PC-9 (cell line): ENCODE results near the gene RANGAP1. TPM values are rescaled to one million over a fixed set of nuclear protein-coding genes. Genes with fewer than 3 reads are reported as not detected.

Experiments used
- BruUV-seq: library from RNA; stranded (reverse); fragments of 400-500 nt; replicated peaks from 2 replicates; lab custom pipeline; 2021; lab: Mats Ljungman, UMichigan
- CTCF ChIA-PET: fragments of 300-600 bp; sonication (Branson Sonifier 250); formaldehyde crosslinking; loops from one replicate; lab custom pipeline; 2022; ENCODE audit warnings: antibody characterized with exemption; lab: Charles Lee
- POLR2A ChIA-PET: fragments of 300-600 bp; sonication (Branson Sonifier 250); formaldehyde crosslinking; loops from one replicate; lab custom pipeline; 2022; ENCODE audit warnings: antibody characterized with exemption; ENCODE audit not compliant: unreplicated experiment; lab: Charles Lee
- DNase-seq, 2 experiments: peaks; one replicate each; pipeline versions ENCODE4 v3.0.0 to v3.0.0-alpha.2; 2015 to 2022; ENCODE audit warnings: mixed read lengths in 1 of 2
- H2AFZ ChIP-seq: fragments of 200-600 bp; sonication (generic); 2 replicates; pipeline ENCODE4 v1.8.1; 2017; ENCODE audit warnings: antibody characterized with exemption
- H3F3A ChIP-seq: fragments of 200-600 bp; sonication (generic); 2 replicates; pipeline ENCODE4 v1.8.1; 2017; ENCODE audit warnings: antibody characterized with exemption, mild to moderate bottlenecking, low read depth; ENCODE audit not compliant: insufficient read depth
- H3K27ac ChIP-seq: fragments of 200-600 bp; sonication (generic); 2 replicates; pipeline ENCODE4 v1.6.1; 2016; ENCODE audit warnings: mixed run types
- H3K27me3 ChIP-seq: fragments of 200-600 bp; sonication (generic); 2 replicates; pipeline ENCODE4 v1.6.1; 2016; ENCODE audit warnings: low read depth, mixed run types; ENCODE audit not compliant: insufficient read depth
- H3K36me3 ChIP-seq: fragments of 200-600 bp; sonication (generic); 2 replicates; pipeline ENCODE4 v1.6.1; 2016; ENCODE audit warnings: low read depth, mixed run types
- H3K4me1 ChIP-seq: fragments of 200-600 bp; sonication (generic); replicated peaks from 2 replicates; pipeline ENCODE4 v1.6.1; 2016; ENCODE audit warnings: mixed run types; ENCODE audit not compliant: insufficient read depth
- H3K4me2 ChIP-seq: fragments of 200-600 bp; sonication (generic); 2 replicates; pipeline ENCODE4 v1.6.1; 2017; ENCODE audit warnings: mixed run types
- H3K4me3 ChIP-seq: fragments of 200-600 bp; sonication (generic); 2 replicates; pipeline ENCODE4 v1.6.1; 2016; ENCODE audit warnings: mixed run types
- H3K79me2 ChIP-seq: fragments of 200-600 bp; sonication (generic); 2 replicates; pipeline ENCODE4 v1.6.1; 2017; ENCODE audit warnings: low read depth, mixed run types
- H3K9me2 ChIP-seq: fragments of 200-600 bp; sonication (generic); 2 replicates; pipeline ENCODE4 v1.8.1; 2017; ENCODE audit warnings: mild to moderate bottlenecking; ENCODE audit not compliant: insufficient read depth
- H3K9me3 ChIP-seq: fragments of 200-600 bp; sonication (generic); 2 replicates; pipeline ENCODE4 v1.8.1; 2016; ENCODE audit warnings: low read depth; ENCODE audit not compliant: insufficient read depth
- H4K20me1 ChIP-seq: fragments of 200-600 bp; sonication (generic); 2 replicates; pipeline ENCODE4 v1.8.1; 2017; ENCODE audit not compliant: insufficient read depth
- CTCF ChIP-seq: fragments of 200-600 bp; sonication (generic); conservative IDR thresholded peaks from 2 replicates; pipeline ENCODE4 v1.6.1; 2017; ENCODE audit warnings: mixed run types, antibody characterized with exemption, mild to moderate bottlenecking, moderate library complexity
- EZH2 ChIP-seq: fragments of 200-600 bp; sonication (generic); IDR thresholded peaks from 2 replicates; pipeline ENCODE4 v1.8.0; 2017; ENCODE audit warnings: antibody characterized with exemption, low read depth
- intact Hi-C: fragments of 100-400 bp; cut with micrococcal nuclease; formaldehyde crosslinking; loops from one replicate; pipeline ENCODE4 v1.10.0; 2022; ENCODE audit not compliant: unreplicated experiment
- total RNA-seq: library from RNA; stranded (reverse); gene quantifications from 2 replicates; pipeline ENCODE4 v1.2.3, GENCODE V29; 2021

RANGAP1 gene
- total RNA-seq, 1 experiment from 2014 or later: 142 TPM

- intact Hi-C loops: no loop called here
- peaks cover 71% of the 10 kb centered on the region for H3K79me2 ChIP-seq
- no peak for TF ChIP-seq CTCF
- no peak for TF ChIP-seq EZH2
- peak in 1 of 2 experiments; percentile 17 for DNase-seq
- H4K20me1 ChIP-seq: peaks cover 51% of the 10 kb centered on the region
- no peaks in the 10 kb centered on the region for H3K27me3 ChIP-seq
- ChIA-PET POLR2A (no interaction called here), CTCF (no interaction called here)
- no peak overlapping the region for H2AFZ ChIP-seq
- no peak overlapping the region for H3K27ac ChIP-seq
- H3K9me3 ChIP-seq: no peaks in the 10 kb centered on the region
- no peaks in the 10 kb centered on the region for H3K9me2 ChIP-seq
- BruUV-seq: no TSS peak
- H3K4me3 ChIP-seq: no peak overlapping the region
- peaks cover 14% of the 10 kb centered on the region for H3K4me1 ChIP-seq
- no peak overlapping the region for H3K4me2 ChIP-seq
- H3K36me3 ChIP-seq: peaks cover 56% of the 10 kb centered on the region
- H3F3A ChIP-seq: peaks cover 56% of the 10 kb centered on the region
Observed at GRCh38 chr22:41280854-41281253, 5.1 kb downstream of the RANGAP1 start.

- intact Hi-C loops: no loop called here
- Histone ChIP-seq H4K20me1 (peaks cover 50% of the 10 kb centered on the region), H3K36me3 (peaks cover 60% of the 10 kb centered on the region), H3K27me3 (no peaks in the 10 kb centered on the region), H3K9me2 (no peaks in the 10 kb centered on the region), H3F3A (peaks cover 50% of the 10 kb centered on the region), H3K4me2 (no peak overlapping the region), H3K27ac (no peak overlapping the region), H3K9me3 (no peaks in the 10 kb centered on the region), H3K4me3 (no peak overlapping the region), H3K4me1 (peaks cover 13% of the 10 kb centered on the region), H2AFZ (no peak overlapping the region), H3K79me2 (peaks cover 64% of the 10 kb centered on the region)
- ChIA-PET CTCF (interaction anchor here (0.6 kb wide), 1 partner anchor 21 kb away, joined by 3 read pairs; the partner anchor contains the start of gene ZC3H7B), POLR2A (no interaction called here)
- TF ChIP-seq EZH2: no peak
- no TSS peak for BruUV-seq
- peak in 1 of 2 experiments; percentile 13 for DNase-seq
Observed at GRCh38 chr22:41280065-41280464, 5.9 kb downstream of the RANGAP1 start.

- Histone ChIP-seq H3K4me1 (no peaks in the 10 kb centered on the region), H3K27me3 (no peaks in the 10 kb centered on the region), H3F3A (peaks cover 29% of the 10 kb centered on the region), H3K36me3 (peaks cover 58% of the 10 kb centered on the region), H3K4me3 (no peak overlapping the region), H4K20me1 (peaks cover 20% of the 10 kb centered on the region), H3K9me2 (no peaks in the 10 kb centered on the region), H3K4me2 (no peak overlapping the region), H3K79me2 (peaks cover 22% of the 10 kb centered on the region), H3K27ac (no peak overlapping the region), H2AFZ (no peak overlapping the region), H3K9me3 (no peaks in the 10 kb centered on the region)
- no TSS peak for BruUV-seq
- ChIA-PET CTCF (no interaction called here), POLR2A (interaction anchor here (0.5 kb wide), 1 partner anchor 38 kb away, joined by 11 read pairs; no protein-coding TSS in a partner anchor)
- intact Hi-C loops: no loop called here
- DNase-seq: peak in 1 of 2 experiments; percentile 5
- TF ChIP-seq CTCF: no peak
- no peak for TF ChIP-seq EZH2
Observed at GRCh38 chr22:41274856-41275255, 11.1 kb downstream of the RANGAP1 start.
